Cardiac septum (tissue), 1 donor: ENCODE measurements around the gene PNPLA2. TPM values are rescaled to one million over a fixed set of nuclear protein-coding genes. Genes with fewer than 3 reads are reported as not detected.

ENCODE experiments used
- DNase-seq: peaks from one replicate; pipeline ENCODE4 v3.0.0-alpha.2; 2020; ENCODE audit warnings: low spot score
- intact Hi-C: fragments of 100-400 bp; cut with DNase I; formaldehyde crosslinking; loops from one replicate; pipeline ENCODE4 v1.14.0; 2022
- total RNA-seq: library from RNA; stranded (reverse); fragmentation: NEBNext Ultra II Directional; extraction: Animal tissue kit (Norgen Biotek cat#: 25700); gene quantifications from one replicate; pipeline ENCODE4 v1.2.1, GENCODE V29; 2021
- donor health status: DM: no; HTN: no; CAD: no.

Gene PNPLA2
- total RNA-seq, 1 donor from 2014 or later, result 209 TPM

- intact Hi-C loops, result no loop called here
- no peak for DNase-seq
Observed at GRCh38 chr11:863023-863909, 44.6 kb downstream of the PNPLA2 start.

GRCh38 chr11:863910-864827 lies 45.5 kb downstream of the PNPLA2 start:
- intact Hi-C loops, result no loop called here
- no peak for DNase-seq

GRCh38 chr11:864898-865297 lies 46.2 kb downstream of the PNPLA2 start:
- intact Hi-C loops, result no loop called here

GRCh38 chr11:865462-866430 lies 47.0 kb downstream of the PNPLA2 start:
- DNase-seq, result no peak
- intact Hi-C loops, result no loop called here

More at GRCh38 chr11:864898-865297, 46.2 kb downstream of the PNPLA2 start:
- no peak for DNase-seq

- intact Hi-C loops, result no loop called here
- DNase-seq, result no peak
Observed at GRCh38 chr11:866481-866880, 47.8 kb downstream of the PNPLA2 start.

- no peak for DNase-seq
Observed at GRCh38 chr11:867856-868358, 49.2 kb downstream of the PNPLA2 start.

GRCh38 chr11:868394-868793 lies 49.7 kb downstream of the PNPLA2 start:
- intact Hi-C loops, result no loop called here
- no peak for DNase-seq

More at GRCh38 chr11:867856-868358, 49.2 kb downstream of the PNPLA2 start:
- intact Hi-C loops, result no loop called here

- no peak for DNase-seq
- intact Hi-C loops, result no loop called here
Observed at GRCh38 chr11:868802-869201, 50.1 kb downstream of the PNPLA2 start.

GRCh38 chr11:869399-870126 lies 50.8 kb downstream of the PNPLA2 start:
- intact Hi-C loops, result no loop called here
- no peak for DNase-seq

- no peak for DNase-seq
- intact Hi-C loops, result no loop called here
Observed at GRCh38 chr11:870127-870413, 51.4 kb downstream of the PNPLA2 start.

GRCh38 chr11:870418-870817 lies 51.7 kb downstream of the PNPLA2 start:
- intact Hi-C loops, result no loop called here
- no peak for DNase-seq

- DNase-seq, result no peak
- intact Hi-C loops, result no loop called here
Observed at GRCh38 chr11:871472-871871, 52.8 kb downstream of the PNPLA2 start.

- no peak for DNase-seq
- intact Hi-C loops, result no loop called here
Observed at GRCh38 chr11:872799-873198, 54.1 kb downstream of the PNPLA2 start.

- no peak for DNase-seq
- intact Hi-C loops, result no loop called here
Observed at GRCh38 chr11:873706-874105, 55.0 kb downstream of the PNPLA2 start.

Other genes starting within 250 kb of the PNPLA2 start
- 20.9 TPM for gene PHRF1, start 242.4 kb upstream of the PNPLA2 start, total RNA-seq
- 9.7 TPM for gene IRF7, start 203.0 kb upstream of the PNPLA2 start, total RNA-seq
- gene CDHR5, start 194.0 kb upstream of the PNPLA2 start, total RNA-seq, result not detected
- not detected for gene SCT, start 191.7 kb upstream of the PNPLA2 start, total RNA-seq
- gene DRD4, start 181.6 kb upstream of the PNPLA2 start, total RNA-seq, result 0.81 TPM
- gene DEAF1, start 123.7 kb upstream of the PNPLA2 start, total RNA-seq, result 21.3 TPM
- 15.5 TPM for gene TMEM80, start 123.1 kb upstream of the PNPLA2 start, total RNA-seq
- gene EPS8L2, start 112.7 kb upstream of the PNPLA2 start, total RNA-seq, result 2.3 TPM
- 92.4 TPM for gene TALDO1, start 71.5 kb upstream of the PNPLA2 start, total RNA-seq
- gene GATD1, start 41.4 kb upstream of the PNPLA2 start, total RNA-seq, result 38.7 TPM
- 0.65 TPM for gene CEND1, start 28.8 kb upstream of the PNPLA2 start, total RNA-seq
- 4.7 TPM for gene SLC25A22, start 20.6 kb upstream of the PNPLA2 start, total RNA-seq
- gene PIDD1, start 13.7 kb upstream of the PNPLA2 start, total RNA-seq, result 12.1 TPM
- 781 TPM for gene RPLP2, start 8.9 kb upstream of the PNPLA2 start, total RNA-seq
- 12.2 TPM for gene CRACR2B, start 9.0 kb downstream of the PNPLA2 start, total RNA-seq
- gene CD151, start 14.0 kb downstream of the PNPLA2 start, total RNA-seq, result 625 TPM
- gene POLR2L, start 23.6 kb downstream of the PNPLA2 start, total RNA-seq, result 202 TPM
- gene TSPAN4, start 23.9 kb downstream of the PNPLA2 start, total RNA-seq, result 27.9 TPM
- 63.7 TPM for gene CHID1, start 91.9 kb downstream of the PNPLA2 start, total RNA-seq
- gene AP2A2, start 107.0 kb downstream of the PNPLA2 start, total RNA-seq, result 40.3 TPM
- gene MUC6, start 217.8 kb downstream of the PNPLA2 start, total RNA-seq, result not detected